ENCODE data around the gene CENPT. TPM values are rescaled to one million over a fixed set of nuclear protein-coding genes. Genes with fewer than 3 reads are reported as not detected.
"Not testable (repeated sequence)": the region's sequence is repeated elsewhere in the genome, so short reads cannot be mapped to it uniquely, and the experiment has no call there.

CENPT gene
- total and polyA plus RNA-seq, 2 donors, result 16.5 to 49.4 TPM

GRCh38 chr16:67848118-67848517, 625 bp upstream of the CENPT start:
- no peak for DNase-seq (ENCODE audit: extremely low spot score)
- Histone ChIP-seq H3K4me3 (ENCODE audit: low read depth, low read length) (peak overlapping the region; percentile 90), H3K36me3 (ENCODE audit: insufficient read depth) (no peaks in the 10 kb centered on the region), H3K4me1 (ENCODE audit: insufficient read depth) (peaks cover 3% of the 10 kb centered on the region), H3K27ac (ENCODE audit: low read depth) (no peak overlapping the region)
- whole genome bisulfite sequencing, result 90% methylated on average over 11 of the region's 11 CpGs

GRCh38 chr16:67846320-67847063, 1.0 kb downstream of the CENPT start, which contains the start of gene NUTF2:
Gene NUTF2, plus strand, starts transcription at chr16:67846933. Its CDS starts 18,198 bp downstream, at chr16:67865131.
- peaks cover 3% of the 10 kb centered on the region for H3K4me1 ChIP-seq (ENCODE audit: insufficient read depth)
- peak; percentile 90 for DNase-seq (ENCODE audit: extremely low spot score)
- H3K36me3 ChIP-seq (ENCODE audit: insufficient read depth), result no peaks in the 10 kb centered on the region
- H3K4me3 ChIP-seq (ENCODE audit: low read depth, low read length), result peak within 1 kb of the TSS; percentile 90
- H3K27ac ChIP-seq (ENCODE audit: low read depth), result peak within 1 kb of the TSS; percentile 84
- whole genome bisulfite sequencing, result under 1% methylated on average over 57 of the region's 57 CpGs

- no peak for DNase-seq (ENCODE audit: extremely low spot score)
- Histone ChIP-seq H3K4me1 (ENCODE audit: insufficient read depth) (peaks cover 3% of the 10 kb centered on the region), H3K4me3 (ENCODE audit: low read depth, low read length) (peak overlapping the region; percentile 90), H3K36me3 (ENCODE audit: insufficient read depth) (no peaks in the 10 kb centered on the region), H3K27ac (ENCODE audit: low read depth) (peak overlapping the region; percentile 84)
- WGBS, result 8% methylated on average over 2 of the region's 2 CpGs
Observed at GRCh38 chr16:67846063-67846319, 1.5 kb downstream of the CENPT start.

- Histone ChIP-seq H3K36me3 (ENCODE audit: insufficient read depth) (no peaks in the 10 kb centered on the region), H3K4me3 (ENCODE audit: low read depth, low read length) (no peak overlapping the region), H3K27ac (ENCODE audit: low read depth) (peak overlapping the region; percentile 13), H3K4me1 (ENCODE audit: insufficient read depth) (peaks cover 3% of the 10 kb centered on the region)
- no peak for DNase-seq (ENCODE audit: extremely low spot score)
- 67% methylated on average over 5 of the region's 5 CpGs for WGBS
Observed at GRCh38 chr16:67845291-67846062, 2.0 kb downstream of the CENPT start.

GRCh38 chr16:67844497-67844896, 3.0 kb downstream of the CENPT start:
- Histone ChIP-seq H3K4me1 (ENCODE audit: insufficient read depth) (peaks cover 3% of the 10 kb centered on the region), H3K4me3 (ENCODE audit: low read depth, low read length) (no peak overlapping the region), H3K27ac (ENCODE audit: low read depth) (no peak overlapping the region), H3K36me3 (ENCODE audit: insufficient read depth) (no peaks in the 10 kb centered on the region)
- WGBS, result 55% methylated on average over 4 of the region's 4 CpGs
- DNase-seq (ENCODE audit: extremely low spot score), result no peak

GRCh38 chr16:67843343-67843765, 4.1 kb downstream of the CENPT start:
- Histone ChIP-seq H3K27ac (ENCODE audit: low read depth) (no peak overlapping the region), H3K4me3 (ENCODE audit: low read depth, low read length) (peak overlapping the region; percentile 59), H3K36me3 (ENCODE audit: insufficient read depth) (no peaks in the 10 kb centered on the region), H3K4me1 (ENCODE audit: insufficient read depth) (peaks cover 3% of the 10 kb centered on the region)
- 3% methylated on average over 11 of the region's 11 CpGs for WGBS
- DNase-seq (ENCODE audit: extremely low spot score), result no peak

GRCh38 chr16:67842509-67843342, 4.8 kb downstream of the CENPT start:
- under 1% methylated on average over 67 of the region's 67 CpGs for WGBS
- H3K27ac ChIP-seq (ENCODE audit: low read depth), result peak overlapping the region; percentile 99
- H3K4me3 ChIP-seq (ENCODE audit: low read depth, low read length), result peak overlapping the region; percentile 59
- H3K4me1 ChIP-seq (ENCODE audit: insufficient read depth), result no peaks in the 10 kb centered on the region
- no peak for DNase-seq (ENCODE audit: extremely low spot score)
- no peaks in the 10 kb centered on the region for H3K36me3 ChIP-seq (ENCODE audit: insufficient read depth)

GRCh38 chr16:67841816-67842508, 5.5 kb downstream of the CENPT start, which contains the start of gene THAP11:
Gene THAP11, plus strand, starts transcription at chr16:67842320. Its CDS starts 235 bp downstream, at chr16:67842555.
- WGBS, result under 1% methylated on average over 83 of the region's 83 CpGs
- Histone ChIP-seq H3K4me1 (ENCODE audit: insufficient read depth) (no peaks in the 10 kb centered on the region), H3K36me3 (ENCODE audit: insufficient read depth) (no peaks in the 10 kb centered on the region), H3K27ac (ENCODE audit: low read depth) (peak within 1 kb of the TSS; percentile 99), H3K4me3 (ENCODE audit: low read depth, low read length) (peak within 1 kb of the TSS; percentile 59)
- peak; percentile 97 for DNase-seq (ENCODE audit: extremely low spot score)

- H3K36me3 ChIP-seq (ENCODE audit: insufficient read depth), result no peaks in the 10 kb centered on the region
- H3K4me1 ChIP-seq (ENCODE audit: insufficient read depth), result no peaks in the 10 kb centered on the region
- no peak overlapping the region for H3K27ac ChIP-seq (ENCODE audit: low read depth)
- no peak for DNase-seq (ENCODE audit: extremely low spot score)
- H3K4me3 ChIP-seq (ENCODE audit: low read depth, low read length), result no peak overlapping the region
- 36% methylated on average over 17 of the region's 17 CpGs for WGBS
Observed at GRCh38 chr16:67841198-67841815, 6.2 kb downstream of the CENPT start.

- WGBS, result 87% methylated on average over 2 of the region's 2 CpGs
- Histone ChIP-seq H3K36me3 (ENCODE audit: insufficient read depth) (no peaks in the 10 kb centered on the region), H3K4me3 (ENCODE audit: low read depth, low read length) (no peak overlapping the region), H3K4me1 (ENCODE audit: insufficient read depth) (no peaks in the 10 kb centered on the region), H3K27ac (ENCODE audit: low read depth) (no peak overlapping the region)
- DNase-seq (ENCODE audit: extremely low spot score), result no peak
Observed at GRCh38 chr16:67837811-67838210, 9.7 kb downstream of the CENPT start.

GRCh38 chr16:67837190-67837589, 10.3 kb downstream of the CENPT start:
- DNase-seq (ENCODE audit: extremely low spot score); H3K36me3 ChIP-seq (ENCODE audit: insufficient read depth); H3K4me3 ChIP-seq (ENCODE audit: low read depth, low read length); H3K27ac ChIP-seq (ENCODE audit: low read depth); H3K4me1 ChIP-seq (ENCODE audit: insufficient read depth): not testable (repeated sequence)
- 93% methylated on average over 10 of the region's 10 CpGs for WGBS

- no peak for DNase-seq (ENCODE audit: extremely low spot score)
- Histone ChIP-seq H3K36me3 (ENCODE audit: insufficient read depth) (no peaks in the 10 kb centered on the region), H3K4me3 (ENCODE audit: low read depth, low read length) (peak overlapping the region; percentile 69), H3K27ac (ENCODE audit: low read depth) (no peak overlapping the region), H3K4me1 (ENCODE audit: insufficient read depth) (no peaks in the 10 kb centered on the region)
- 81% methylated on average over 10 of the region's 10 CpGs for WGBS
Observed at GRCh38 chr16:67834242-67834614, 13.3 kb downstream of the CENPT start.
